ENCODE results near the gene KCNT1.

DNA sequence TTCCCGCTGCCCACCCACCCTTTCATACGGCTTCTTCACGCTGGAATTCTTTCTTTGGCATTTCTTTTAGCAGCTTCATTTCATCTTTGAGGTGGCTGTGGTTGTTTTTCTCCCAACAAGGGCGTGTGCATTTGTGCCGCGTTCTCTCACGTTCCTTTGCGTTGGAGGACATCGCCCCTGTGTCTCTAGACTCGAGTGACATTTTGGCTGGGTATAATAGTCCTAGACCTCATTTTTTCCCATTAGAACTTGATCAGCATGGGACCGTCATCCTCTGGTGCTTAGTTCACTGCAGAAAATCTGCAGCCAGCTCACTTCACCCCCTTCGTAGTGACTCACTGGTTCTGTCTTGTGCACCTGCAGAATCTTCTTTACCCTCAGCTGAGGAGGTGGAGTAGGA is 29.5 kb downstream of the KCNT1 start:
- no peak for TF ChIP-seq EZH2 (IDR thresholded peaks at IDR 0.05; ENCODE audit: insufficient read depth, low read length)
- no peak for TF ChIP-seq CTCF (IDR thresholded peaks at IDR 0.05; ENCODE audit: insufficient read depth, low read depth, low read length)
